ENCODE measurements around the gene SLC2A9.

GRCh38 chr4:9880406-9881197, 140.7 kb downstream of the SLC2A9 start:
- TF ChIP-seq EZH2 (IDR thresholded peaks at IDR 0.05; ENCODE audit: low read length, missing control alignments) (no peak), CTCF (conservative IDR thresholded peaks at IDR 0.05 in 1 of 2, IDR thresholded peaks at IDR 0.05 in 1 of 2; ENCODE audit: low read depth in 1 of 2, low read length in 2 of 2) (no peak)
